ENCODE data around the gene CENPX.

The CENPX gene

DNA sequence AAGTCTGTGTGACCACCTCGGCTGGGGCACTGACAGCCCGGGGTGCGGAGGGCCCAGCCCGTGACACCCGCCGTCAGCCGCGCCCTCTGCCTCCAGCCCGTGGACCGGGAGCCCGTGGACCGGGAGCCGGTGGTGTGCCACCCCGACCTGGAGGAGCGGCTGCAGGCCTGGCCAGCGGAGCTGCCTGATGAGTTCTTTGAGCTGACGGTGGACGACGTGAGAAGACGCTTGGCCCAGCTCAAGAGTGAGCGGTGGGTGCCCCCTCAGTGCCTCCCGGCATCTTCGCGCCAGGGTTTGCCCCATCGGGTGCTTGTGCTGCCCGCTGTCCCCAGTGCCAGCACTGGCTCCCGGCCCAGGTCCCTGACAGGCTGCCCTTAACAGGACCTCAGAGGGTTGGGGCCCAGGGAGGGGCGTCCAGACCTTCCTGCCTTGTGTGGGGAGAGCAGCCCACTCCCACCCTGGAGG is 13.7 kb downstream of the CENPX start:
- TF ChIP-seq, protein P1, sequence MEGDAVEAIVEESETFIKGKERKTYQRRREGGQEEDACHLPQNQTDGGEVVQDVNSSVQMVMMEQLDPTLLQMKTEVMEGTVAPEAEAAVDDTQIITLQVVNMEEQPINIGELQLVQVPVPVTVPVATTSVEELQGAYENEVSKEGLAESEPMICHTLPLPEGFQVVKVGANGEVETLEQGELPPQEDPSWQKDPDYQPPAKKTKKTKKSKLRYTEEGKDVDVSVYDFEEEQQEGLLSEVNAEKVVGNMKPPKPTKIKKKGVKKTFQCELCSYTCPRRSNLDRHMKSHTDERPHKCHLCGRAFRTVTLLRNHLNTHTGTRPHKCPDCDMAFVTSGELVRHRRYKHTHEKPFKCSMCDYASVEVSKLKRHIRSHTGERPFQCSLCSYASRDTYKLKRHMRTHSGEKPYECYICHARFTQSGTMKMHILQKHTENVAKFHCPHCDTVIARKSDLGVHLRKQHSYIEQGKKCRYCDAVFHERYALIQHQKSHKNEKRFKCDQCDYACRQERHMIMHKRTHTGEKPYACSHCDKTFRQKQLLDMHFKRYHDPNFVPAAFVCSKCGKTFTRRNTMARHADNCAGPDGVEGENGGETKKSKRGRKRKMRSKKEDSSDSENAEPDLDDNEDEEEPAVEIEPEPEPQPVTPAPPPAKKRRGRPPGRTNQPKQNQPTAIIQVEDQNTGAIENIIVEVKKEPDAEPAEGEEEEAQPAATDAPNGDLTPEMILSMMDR (IDR thresholded peaks at IDR 0.05; ENCODE audit: extremely low read depth, insufficient read depth, missing control alignments): no peak
- in situ Hi-C loops (cut with MboI; ENCODE audit: low pct_unique_long_range_greater_than_20kb, low sequenced_read_pairs, unreplicated experiment): no loop called here
- no peak for DNase-seq (ENCODE audit: low spot score)

DNA sequence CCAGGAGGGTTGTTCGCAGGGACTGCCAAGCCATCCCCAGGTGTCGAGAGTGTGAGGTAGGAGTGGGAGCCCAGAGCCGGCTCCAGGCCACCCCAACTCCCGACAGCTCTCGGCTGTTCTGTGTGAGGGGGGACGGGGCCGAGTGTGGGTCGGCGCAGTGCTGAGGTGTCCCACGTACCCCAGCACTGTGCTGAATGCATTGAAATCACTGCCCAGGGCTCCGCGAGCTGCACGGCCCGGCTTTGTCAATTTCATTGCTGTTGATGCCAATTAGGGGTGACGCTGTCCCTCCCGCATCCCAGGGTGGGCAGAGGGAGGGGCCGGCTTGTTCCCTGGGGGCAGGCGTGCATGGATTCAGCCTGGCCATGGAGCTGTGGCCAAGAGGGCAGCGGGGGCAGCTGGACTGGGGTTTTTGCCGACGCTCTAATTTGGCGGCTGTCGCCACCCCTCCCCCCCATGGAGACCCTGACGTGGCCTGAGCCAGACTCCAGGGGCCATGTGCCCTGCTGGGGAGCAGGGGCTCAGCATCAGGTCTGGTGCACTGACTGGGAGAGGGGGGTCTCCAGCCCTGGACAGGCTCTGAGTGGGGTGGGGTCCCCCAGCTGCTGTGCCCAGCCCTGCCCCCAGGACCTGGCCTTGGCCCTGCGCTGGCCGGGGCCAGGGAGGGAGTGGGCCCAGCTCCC is 14.3 kb downstream of the CENPX start:
- TF ChIP-seq, protein P1 (IDR thresholded peaks at IDR 0.05; ENCODE audit: extremely low read depth, insufficient read depth, missing control alignments): no peak
- in situ Hi-C loops (cut with MboI; ENCODE audit: low pct_unique_long_range_greater_than_20kb, low sequenced_read_pairs, unreplicated experiment): no loop called here
- no peak for DNase-seq (ENCODE audit: low spot score)

DNA sequence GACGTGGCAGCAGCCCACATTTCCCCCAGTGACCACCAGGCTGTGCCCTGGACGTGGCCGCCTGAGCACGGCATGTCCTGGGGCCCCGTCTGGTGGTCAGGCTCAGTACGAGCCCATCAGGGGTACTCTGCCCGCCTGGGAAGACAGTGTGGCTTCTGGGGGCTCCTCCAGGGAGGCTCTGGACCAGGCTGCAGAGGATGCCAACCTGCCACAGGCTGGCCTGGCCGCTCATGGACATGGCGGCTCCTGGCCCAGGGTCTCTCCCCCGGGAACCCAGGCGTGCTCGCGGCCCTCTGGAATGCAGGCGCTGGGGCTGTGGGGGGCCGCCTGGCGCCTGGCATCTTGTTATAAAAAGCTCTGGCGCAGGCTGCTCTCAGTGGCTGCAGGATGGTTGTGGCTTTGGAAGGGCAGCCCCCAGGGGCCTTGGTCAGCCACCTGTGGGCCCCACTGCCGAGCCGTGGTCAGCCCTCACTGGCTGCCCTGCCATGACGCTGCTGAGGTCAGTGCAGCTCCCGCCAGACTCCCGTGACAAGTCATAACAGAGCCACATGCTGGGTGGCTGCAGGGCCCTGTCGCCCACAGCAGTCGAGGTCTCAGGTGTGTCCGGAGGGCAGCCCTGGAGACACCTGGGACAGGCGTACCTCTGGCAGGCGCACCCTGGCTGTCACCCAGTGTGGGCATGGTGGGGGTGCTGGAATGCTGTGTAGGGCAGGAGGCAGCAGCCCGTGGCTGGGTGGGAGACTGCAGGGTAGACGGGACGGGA is 15.0 kb downstream of the CENPX start:
- TF ChIP-seq, protein P1 (IDR thresholded peaks at IDR 0.05; ENCODE audit: extremely low read depth, insufficient read depth, missing control alignments): no peak
- in situ Hi-C loops (cut with MboI; ENCODE audit: low pct_unique_long_range_greater_than_20kb, low sequenced_read_pairs, unreplicated experiment): no loop called here
- DNase-seq (ENCODE audit: low spot score): no peak

DNA sequence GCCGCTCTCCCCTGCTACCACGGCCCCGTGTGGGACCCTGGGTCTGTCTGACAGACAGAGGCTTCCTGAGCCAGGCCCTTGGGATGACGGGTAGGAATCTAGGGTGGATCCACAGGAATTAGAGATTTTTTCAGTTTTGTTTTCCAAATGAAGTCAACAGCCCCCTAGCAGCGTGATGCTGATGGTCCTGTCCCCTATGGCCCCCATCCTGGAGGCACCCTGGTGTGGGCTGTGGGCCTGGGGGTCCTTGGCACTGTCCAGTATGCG is 15.5 kb downstream of the CENPX start:
- TF ChIP-seq, protein P1 (IDR thresholded peaks at IDR 0.05; ENCODE audit: extremely low read depth, insufficient read depth, missing control alignments): no peak
- DNase-seq (ENCODE audit: low spot score): no peak
- in situ Hi-C loops (cut with MboI; ENCODE audit: low pct_unique_long_range_greater_than_20kb, low sequenced_read_pairs, unreplicated experiment): no loop called here

DNA sequence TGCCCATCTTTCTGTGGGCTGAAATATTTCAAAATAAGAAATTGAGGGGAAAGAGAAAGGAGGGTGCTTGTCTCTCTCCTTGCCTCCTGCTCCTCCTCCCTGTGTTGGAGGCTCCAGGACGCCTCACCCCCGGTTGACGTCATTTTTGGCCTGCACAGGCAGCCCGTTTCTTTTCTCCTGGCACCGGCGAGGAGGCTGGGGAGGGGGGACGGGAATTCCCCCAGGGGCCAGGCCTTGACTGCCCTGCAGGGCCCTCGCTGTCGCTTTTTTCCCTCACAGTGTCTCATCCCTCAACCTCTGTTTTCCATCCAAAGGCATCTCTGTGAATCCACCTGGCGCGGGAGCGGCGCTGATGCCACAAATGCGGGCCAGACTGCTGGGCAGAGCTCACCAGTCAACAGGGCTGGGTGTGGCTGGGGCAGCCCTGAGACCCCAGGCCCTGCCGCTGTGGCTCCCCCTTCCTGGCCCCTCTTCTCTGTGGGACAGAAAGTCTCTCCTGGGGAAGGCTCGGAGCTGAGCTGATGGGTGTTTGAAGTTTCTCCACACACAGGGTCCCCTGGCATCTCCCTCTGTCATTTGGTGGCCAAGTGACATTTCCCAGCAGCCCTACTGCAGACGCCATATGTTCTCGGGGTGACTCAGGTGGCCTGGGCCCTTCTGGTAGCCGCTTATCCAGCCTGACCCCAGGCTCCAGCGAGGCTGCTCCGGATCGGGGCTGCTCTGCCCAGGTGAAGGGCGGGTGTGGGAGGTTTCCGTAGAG is 16.0 kb downstream of the CENPX start:
- no peak for DNase-seq (ENCODE audit: low spot score)
- TF ChIP-seq, protein P1 (IDR thresholded peaks at IDR 0.05; ENCODE audit: extremely low read depth, insufficient read depth, missing control alignments): no peak
- in situ Hi-C loops (cut with MboI; ENCODE audit: low pct_unique_long_range_greater_than_20kb, low sequenced_read_pairs, unreplicated experiment): no loop called here

DNA sequence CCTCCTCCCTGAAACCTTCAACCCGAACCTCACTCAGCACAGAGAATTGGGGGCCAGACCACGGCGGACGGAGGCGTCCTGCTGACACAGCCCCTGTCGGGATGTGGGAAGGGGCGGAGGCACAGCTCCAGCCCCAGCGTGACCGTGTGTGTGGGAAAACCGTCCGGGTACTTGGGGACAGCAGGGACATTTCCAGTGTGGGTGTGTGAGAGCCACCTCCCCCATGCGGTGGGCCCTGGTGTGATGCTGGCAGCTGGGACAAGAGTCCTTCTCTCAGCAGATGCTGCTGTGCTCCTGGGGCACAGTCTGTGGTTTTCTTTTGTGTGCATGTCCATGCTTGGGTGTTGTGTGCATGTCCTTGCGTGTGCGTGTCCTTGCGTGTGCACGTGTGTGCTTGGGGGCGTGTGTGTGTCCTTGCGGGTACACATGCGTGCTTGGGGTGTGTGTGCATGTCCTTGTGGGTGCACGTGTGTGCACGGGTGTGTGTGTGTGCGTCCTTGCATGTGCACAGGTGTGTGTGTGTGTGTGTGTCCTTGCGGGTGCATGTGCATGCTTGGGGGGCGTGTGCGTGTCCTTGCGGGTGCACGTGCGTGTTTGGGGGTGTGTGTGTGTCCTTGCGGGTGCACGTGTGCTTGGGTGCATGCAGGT is 16.9 kb downstream of the CENPX start:
- no peak for DNase-seq (ENCODE audit: low spot score)
- in situ Hi-C loops (cut with MboI; ENCODE audit: low pct_unique_long_range_greater_than_20kb, low sequenced_read_pairs, unreplicated experiment): no loop called here
- TF ChIP-seq, protein P1 (IDR thresholded peaks at IDR 0.05; ENCODE audit: extremely low read depth, insufficient read depth, missing control alignments): no peak
